Stomach smooth muscle (tissue), 2 donors: ENCODE measurements around the gene KLF2.
A peak's percentile ranks its signal among the peaks of the same experiment; 100 is the strongest.
"Not testable (repeated sequence)": the region's sequence is repeated elsewhere in the genome, so short reads cannot be mapped to it uniquely, and the experiment has no call there.

Source experiments
- H3K27ac ChIP-seq: one replicate; pipeline ENCODE4 v1.7.0; 2013; ENCODE audit warnings: mild to moderate bottlenecking, low read length, inconsistent platforms
- H3K27me3 ChIP-seq, 2 donors: one replicate each; pipeline ENCODE4 v1.7.0; 2013; ENCODE audit warnings: low read length in 2 of 2; ENCODE audit not compliant: insufficient read depth in 2 of 2, control insufficient read depth in 1 of 2
- H3K36me3 ChIP-seq, 2 donors: one replicate each; pipeline ENCODE4 v1.7.0; 2013; ENCODE audit warnings: low read length in 2 of 2; ENCODE audit not compliant: control insufficient read depth in 2 of 2, insufficient read depth in 2 of 2
- H3K4me1 ChIP-seq: one replicate; pipeline ENCODE4 v1.7.0; 2013; ENCODE audit warnings: low read length; ENCODE audit not compliant: control insufficient read depth, insufficient read depth
- H3K4me3 ChIP-seq, 2 donors: one replicate each; pipeline ENCODE4 v1.7.0; 2013; ENCODE audit warnings: low read length in 2 of 2
- H3K9ac ChIP-seq, 2 donors: one replicate each; pipeline ENCODE4 v1.7.0; 2013; ENCODE audit warnings: low read length in 2 of 2, mild to moderate bottlenecking in 1 of 2
- H3K9me3 ChIP-seq, 2 donors: one replicate each; pipeline ENCODE4 v1.7.0; 2013; ENCODE audit warnings: low read length in 2 of 2; ENCODE audit not compliant: control insufficient read depth in 2 of 2
- donor health status: healthy.
- donor health status: Pancreatic carcinoma.

The KLF2 gene

DNA sequence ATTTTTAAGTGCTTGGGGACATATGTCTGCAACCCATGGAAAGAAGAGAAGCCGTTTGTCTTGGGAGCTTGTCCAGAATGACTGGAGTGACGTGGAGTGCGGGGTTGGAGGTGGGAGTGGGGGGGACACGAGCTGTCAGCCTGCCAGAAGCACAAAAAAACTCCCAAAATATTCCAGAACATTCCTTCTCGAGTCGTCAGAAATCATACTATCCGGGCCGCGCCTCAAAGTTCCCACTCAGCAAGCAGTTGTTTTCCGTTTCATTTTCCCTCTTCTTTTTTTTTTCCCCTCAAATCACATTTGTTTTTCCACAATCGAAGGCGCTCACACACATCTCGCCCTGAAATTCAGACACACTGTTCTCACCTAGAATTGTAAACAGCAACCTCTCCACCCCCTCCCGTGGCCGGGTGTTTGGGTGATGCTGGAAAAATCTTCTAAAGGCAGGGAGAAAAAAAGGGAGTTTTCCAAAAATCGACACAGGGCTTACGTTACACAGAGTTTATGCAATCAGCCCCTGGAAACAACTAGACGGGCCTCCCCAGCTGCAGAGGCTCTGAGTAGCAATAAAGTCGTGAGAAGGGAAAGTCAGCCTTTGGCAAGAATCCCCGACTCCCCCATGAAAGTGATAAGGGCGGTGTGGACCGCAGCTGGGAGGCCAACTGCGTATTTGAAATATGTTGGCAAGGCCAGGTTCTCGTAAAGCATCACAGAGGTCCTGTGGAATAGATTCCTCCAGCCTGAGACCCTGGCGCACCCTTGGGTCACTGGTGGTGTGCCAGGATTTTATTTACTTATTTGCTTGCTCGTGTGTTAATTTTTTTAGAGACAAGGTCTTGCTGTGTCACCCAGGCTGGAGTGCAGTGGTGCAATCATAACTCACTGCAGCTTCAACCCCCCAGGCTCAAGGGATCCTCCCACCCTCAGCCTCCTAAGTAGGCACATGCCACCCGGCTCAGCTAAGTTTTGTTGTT, 31.2 kb upstream of the KLF2 start:
- Histone ChIP-seq H3K9me3 (no peaks in the 10 kb centered on the region), H3K27me3 (no peaks in the 10 kb centered on the region), H3K9ac (peak overlapping the region; percentile 58 to 72), H3K4me1 (peaks cover 15% of the 10 kb centered on the region), H3K4me3 (peak overlapping the region; percentile 33 to 66), H3K27ac (peak overlapping the region; percentile 89), H3K36me3 (no peaks in the 10 kb centered on the region)

DNA sequence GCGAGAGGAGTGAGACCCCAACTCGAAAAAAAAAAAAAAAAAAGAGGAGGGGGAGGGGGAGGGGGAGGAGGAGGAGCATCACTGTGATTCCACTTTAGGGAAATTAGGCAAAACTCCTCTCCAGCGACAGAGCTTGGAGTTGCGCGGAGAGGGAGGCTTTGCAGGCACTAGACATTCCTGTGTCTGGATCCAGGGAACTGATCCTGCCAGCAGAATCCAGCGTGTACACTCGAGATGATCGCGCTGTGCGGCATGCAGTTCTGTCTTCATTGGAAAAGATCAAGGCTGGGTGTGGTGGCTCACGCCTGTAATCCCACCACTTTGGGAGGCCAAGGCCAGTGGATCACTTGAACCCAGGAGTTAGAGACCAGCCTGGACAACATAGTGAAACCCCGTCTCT, 29.6 kb upstream of the KLF2 start:
- no peaks in the 10 kb centered on the region for H3K27me3 ChIP-seq
- H3K9ac ChIP-seq = no peak overlapping the region
- H3K36me3 ChIP-seq = no peaks in the 10 kb centered on the region
- no peak overlapping the region for H3K4me3 ChIP-seq
- H3K9me3 ChIP-seq = no peaks in the 10 kb centered on the region
- H3K27ac ChIP-seq = no peak overlapping the region
- peaks cover 15% of the 10 kb centered on the region for H3K4me1 ChIP-seq

DNA sequence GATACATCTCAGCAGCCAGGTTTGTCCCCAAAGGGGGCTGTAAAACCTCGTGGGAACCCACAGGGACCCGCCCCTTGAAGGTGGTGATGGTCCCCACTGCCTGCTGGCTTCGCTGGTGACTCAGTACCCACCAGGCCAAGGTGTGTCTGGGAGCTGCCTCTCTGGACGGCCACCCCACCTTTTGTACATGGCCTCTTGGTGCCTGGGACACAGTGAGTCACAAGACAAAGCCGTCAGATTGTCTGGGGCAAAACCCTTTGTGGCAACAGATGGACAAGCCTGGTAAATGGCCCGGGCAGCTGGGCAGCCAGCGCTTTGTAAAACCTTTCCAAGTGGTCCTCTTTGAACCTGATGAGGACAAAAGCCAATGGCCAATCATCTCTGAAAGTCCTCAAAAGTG, 27.9 kb upstream of the KLF2 start:
- no peak overlapping the region for H3K27ac ChIP-seq
- H3K9me3 ChIP-seq = no peaks in the 10 kb centered on the region
- no peaks in the 10 kb centered on the region for H3K27me3 ChIP-seq
- H3K4me1 ChIP-seq = peaks cover 15% of the 10 kb centered on the region
- no peak overlapping the region for H3K4me3 ChIP-seq
- no peaks in the 10 kb centered on the region for H3K36me3 ChIP-seq
- no peak overlapping the region for H3K9ac ChIP-seq

DNA sequence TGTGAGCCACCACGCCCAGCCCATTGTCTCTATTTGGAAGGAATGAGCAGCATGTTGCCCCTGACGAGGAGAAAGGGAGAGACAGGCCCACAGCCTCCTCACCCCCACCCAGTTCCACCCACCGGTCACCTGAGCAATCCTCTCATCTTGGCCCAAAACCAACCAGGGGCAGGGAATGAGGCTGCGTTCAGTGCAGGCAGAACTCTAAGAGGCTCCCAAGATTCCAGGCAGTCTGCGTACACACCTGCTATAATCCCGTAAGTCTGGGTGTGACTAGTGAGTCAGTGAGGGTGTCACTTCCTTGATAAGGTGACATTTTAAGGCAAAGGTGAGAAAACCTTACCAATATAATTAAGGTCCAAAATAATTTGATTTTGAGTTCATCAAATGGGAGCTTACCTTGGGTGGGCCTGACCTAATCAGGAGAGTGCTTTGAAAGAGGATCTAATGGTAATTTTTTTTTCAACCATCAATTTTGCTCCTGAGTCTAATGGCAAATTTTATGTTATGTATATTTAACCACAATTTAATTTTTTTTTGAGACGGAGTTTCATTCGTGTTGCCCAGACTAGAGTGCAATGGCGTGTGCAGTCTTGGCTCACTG, 26.9 kb upstream of the KLF2 start:
- Histone ChIP-seq H3K27me3 (no peaks in the 10 kb centered on the region), H3K4me3 (no peak overlapping the region), H3K9me3 (no peaks in the 10 kb centered on the region), H3K27ac (no peak overlapping the region), H3K4me1 (peaks cover 21% of the 10 kb centered on the region), H3K9ac (no peak overlapping the region), H3K36me3 (no peaks in the 10 kb centered on the region)

DNA sequence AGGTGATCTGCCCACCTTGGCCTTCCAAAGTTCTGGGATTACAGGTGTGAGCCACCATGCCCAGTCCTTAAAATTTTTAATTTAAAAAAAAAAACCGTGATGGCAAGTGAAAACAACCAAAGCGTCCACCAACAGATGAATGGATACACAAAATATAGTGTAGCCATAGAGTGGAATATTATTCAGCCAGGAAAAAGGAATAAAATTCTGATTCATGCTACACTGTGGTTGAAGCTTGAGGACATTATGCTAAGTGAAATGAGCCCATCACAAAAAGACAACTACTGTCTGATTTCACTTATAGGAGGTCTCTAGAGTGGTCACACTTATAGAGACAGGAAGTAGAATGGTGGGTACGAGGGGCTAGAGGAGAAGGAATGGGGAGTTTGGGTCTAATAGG, 26.3 kb upstream of the KLF2 start:
- no peaks in the 10 kb centered on the region for H3K36me3 ChIP-seq
- no peaks in the 10 kb centered on the region for H3K27me3 ChIP-seq
- H3K4me1 ChIP-seq = peaks cover 14% of the 10 kb centered on the region
- H3K27ac ChIP-seq = no peak overlapping the region
- H3K4me3 ChIP-seq = no peak overlapping the region
- no peak overlapping the region for H3K9ac ChIP-seq
- no peaks in the 10 kb centered on the region for H3K9me3 ChIP-seq

DNA sequence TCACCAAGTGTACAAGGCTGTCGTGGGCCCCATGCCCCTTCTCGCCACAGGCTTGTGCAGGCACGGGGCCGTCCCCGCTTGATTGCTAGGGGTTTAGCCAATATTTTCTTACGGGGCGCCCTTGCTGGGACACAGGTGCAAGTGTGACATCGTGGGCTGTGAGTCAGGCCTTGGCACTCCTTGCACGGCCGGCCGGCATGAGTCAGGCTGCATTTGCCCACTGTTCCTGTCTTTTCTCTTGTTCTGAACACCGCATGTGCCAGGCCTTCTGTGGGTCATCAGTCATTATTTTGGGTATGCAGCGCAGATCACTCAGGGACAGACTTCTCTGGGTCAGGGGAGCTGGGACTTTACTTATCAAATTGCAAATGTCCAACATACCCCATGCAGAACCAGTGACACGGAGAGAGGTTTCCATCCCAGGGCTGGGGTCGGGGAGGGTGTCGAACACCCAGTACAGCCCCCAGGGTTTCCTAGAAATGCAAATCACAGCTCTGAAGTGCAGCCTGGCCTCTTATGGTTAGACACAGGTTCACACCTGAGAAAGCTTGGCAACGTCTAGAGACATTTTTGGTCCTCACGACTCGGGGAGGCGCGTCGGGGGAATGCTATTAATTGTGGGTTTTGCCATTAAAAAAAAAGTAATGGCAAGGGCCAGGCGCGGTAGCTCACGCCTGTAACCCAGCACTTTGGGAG, 22.5 kb upstream of the KLF2 start:
- Histone ChIP-seq H3K4me1 (peaks cover 12% of the 10 kb centered on the region), H3K27me3 (no peaks in the 10 kb centered on the region), H3K36me3 (no peaks in the 10 kb centered on the region), H3K4me3 (no peak overlapping the region), H3K9me3 (no peaks in the 10 kb centered on the region), H3K27ac (no peak overlapping the region), H3K9ac (no peak overlapping the region)

DNA sequence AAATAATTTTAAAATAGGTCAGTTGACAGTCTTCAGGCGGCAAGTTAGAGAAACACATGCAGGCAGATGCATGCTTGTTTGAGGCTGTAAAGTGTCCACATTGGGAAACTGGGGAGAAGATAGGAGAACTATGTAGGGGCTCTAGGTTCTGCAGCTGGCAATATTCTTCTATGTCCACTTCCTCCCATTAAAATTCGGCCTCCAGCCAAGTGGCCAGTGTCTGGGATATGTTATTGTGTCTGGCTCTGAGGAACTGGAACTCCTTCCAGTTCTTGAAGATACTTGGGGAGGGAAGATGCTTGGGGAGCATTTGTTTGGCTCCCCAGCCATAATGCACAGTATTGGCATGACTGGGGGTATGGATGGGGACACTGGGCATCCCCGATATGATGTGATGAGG, 20.9 kb upstream of the KLF2 start:
- no peak overlapping the region for H3K27ac ChIP-seq
- no peaks in the 10 kb centered on the region for H3K9me3 ChIP-seq
- no peaks in the 10 kb centered on the region for H3K27me3 ChIP-seq
- no peak overlapping the region for H3K4me3 ChIP-seq
- H3K9ac ChIP-seq = no peak overlapping the region
- H3K36me3 ChIP-seq = no peaks in the 10 kb centered on the region
- peaks cover 12% of the 10 kb centered on the region for H3K4me1 ChIP-seq

DNA sequence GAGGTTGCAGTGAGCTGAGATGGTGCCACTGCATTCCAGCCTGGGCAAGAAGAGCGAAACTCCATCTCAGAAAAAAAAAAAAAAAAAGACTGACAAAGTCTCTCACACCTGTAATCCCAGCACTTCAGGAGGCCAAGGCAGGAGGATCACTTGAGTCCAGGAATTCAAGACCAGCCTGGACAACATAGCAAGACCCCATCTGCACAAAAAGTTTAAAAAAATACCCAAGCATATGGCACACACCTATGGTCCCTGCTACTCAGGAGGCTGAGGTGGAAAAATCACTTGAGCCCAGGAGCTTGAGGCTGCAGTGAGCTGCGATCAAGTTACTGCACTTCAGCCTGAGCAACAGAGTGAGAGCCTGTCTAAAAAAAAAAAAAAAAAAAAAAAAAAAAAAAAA, 20.1 kb upstream of the KLF2 start:
- peaks cover 12% of the 10 kb centered on the region for H3K4me1 ChIP-seq
- H3K27me3 ChIP-seq, H3K9ac ChIP-seq, H3K27ac ChIP-seq, H3K36me3 ChIP-seq, H3K4me3 ChIP-seq, H3K9me3 ChIP-seq: not testable (repeated sequence)

DNA sequence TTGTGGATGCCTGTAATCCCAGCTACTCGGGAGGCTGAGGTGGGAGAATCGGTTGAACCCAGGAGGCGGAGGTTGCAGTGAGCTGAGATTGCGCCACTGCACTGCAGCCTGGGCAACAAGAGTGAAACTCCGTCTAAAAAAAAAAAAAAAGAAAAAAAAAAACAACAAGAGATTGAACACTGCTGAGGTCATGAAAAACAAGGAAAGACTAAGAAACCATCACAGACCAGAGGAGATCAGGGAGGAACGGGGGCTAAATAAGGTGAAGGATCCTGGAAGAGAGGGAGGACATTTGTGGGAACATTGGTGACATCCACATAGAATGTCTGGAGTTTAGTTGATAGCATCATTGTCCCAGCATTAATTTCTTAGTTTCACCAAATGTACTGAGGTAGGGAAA, 19.6 kb upstream of the KLF2 start:
- not testable (repeated sequence) for H3K9me3 ChIP-seq, H3K4me3 ChIP-seq, H3K27me3 ChIP-seq, H3K9ac ChIP-seq, H3K27ac ChIP-seq, H3K36me3 ChIP-seq
- peaks cover 12% of the 10 kb centered on the region for H3K4me1 ChIP-seq

DNA sequence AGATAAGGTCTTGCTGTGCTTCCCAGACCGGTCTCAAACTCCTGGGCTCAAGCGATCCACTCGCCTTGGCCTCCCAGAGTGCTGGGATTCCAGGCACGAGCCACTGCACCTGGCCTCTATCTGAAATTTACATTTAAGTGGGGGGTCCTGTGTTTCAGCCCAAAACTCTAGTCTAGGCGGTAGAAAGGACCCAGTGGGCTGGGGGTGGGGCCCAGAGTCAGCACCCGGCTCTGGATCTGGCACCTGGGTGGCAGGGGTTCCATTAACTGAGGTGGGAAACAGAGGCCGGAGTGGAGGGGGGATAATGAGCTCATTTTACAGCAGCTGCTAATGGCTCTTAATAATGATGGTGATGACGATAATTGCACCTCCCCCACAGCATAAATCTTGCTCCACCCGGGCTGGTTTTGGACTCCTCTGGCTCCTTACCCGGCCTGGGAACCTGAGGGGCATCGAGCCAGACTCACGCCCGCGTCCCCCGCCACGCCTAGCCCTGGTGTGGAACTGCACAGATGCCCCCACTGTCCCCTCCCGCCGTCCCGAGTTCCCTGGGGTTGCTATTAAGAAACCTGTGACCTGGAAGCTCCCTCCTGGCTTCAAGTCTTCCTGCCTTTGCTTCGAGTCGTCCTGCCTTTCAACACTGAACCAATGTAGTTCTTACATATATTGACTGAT, 17.8 kb upstream of the KLF2 start:
- Histone ChIP-seq H3K4me3 (no peak overlapping the region), H3K36me3 (no peaks in the 10 kb centered on the region), H3K9me3 (no peaks in the 10 kb centered on the region), H3K27me3 (no peaks in the 10 kb centered on the region), H3K4me1 (peaks cover 11% of the 10 kb centered on the region), H3K27ac (no peak overlapping the region), H3K9ac (no peak overlapping the region)
